CD4-positive, alpha-beta T cell (primary cell): Measurements from ENCODE around the gene HSPB6. TPM values are rescaled to one million over a fixed set of nuclear protein-coding genes. Genes with fewer than 3 reads are reported as not detected.
A peak's percentile ranks its signal among the peaks of the same experiment; 100 is the strongest.

Source experiments
- ATAC-seq: fragments of 200-7000 bp; cut with Tn5 transposase; one replicate; pipeline ENCODE4 v1.10.0; 2022; ENCODE audit warnings: mild to moderate bottlenecking; ENCODE audit not compliant: poor library complexity
- CTCF ChIA-PET: fragments of 350-600 bp; sonication (Branson Sonifier 250); formaldehyde crosslinking; loops from one replicate; lab custom pipeline; 2021; ENCODE audit warnings: antibody characterized with exemption, inconsistent platforms; lab: Charles Lee
- POLR2A ChIA-PET: fragments of 350-600 bp; sonication (Branson Sonifier 250); formaldehyde crosslinking; loops from one replicate; lab custom pipeline; 2021; ENCODE audit warnings: antibody characterized with exemption, inconsistent platforms; lab: Charles Lee
- DNase-seq, 14 experiments: peaks; one replicate each; pipeline ENCODE4 v3.0.0-alpha.2; 2013 to 2020; ENCODE audit warnings: mixed read lengths in 2 of 14
- H3K27ac ChIP-seq, 2 donors: one replicate each; pipeline versions ENCODE4 v1.5.1 to v1.7.0; 2013; ENCODE audit warnings: low read length in 2 of 2, low read depth in 1 of 2, mild to moderate bottlenecking in 1 of 2
- H3K27me3 ChIP-seq, 2 experiments: 1 replicate in 1 of 2; 2 replicates in 1 of 2; pipeline versions ENCODE4 v1.6.1 to v1.7.0; 2013; ENCODE audit warnings: low read length in 2 of 2, control low read depth in 1 of 2, mild to moderate bottlenecking in 1 of 2, moderate library complexity in 1 of 2; ENCODE audit not compliant: insufficient read depth in 2 of 2, control insufficient read depth in 1 of 2
- H3K36me3 ChIP-seq: one replicate; pipeline ENCODE4 v1.6.1; 2013; ENCODE audit warnings: low read length, control low read depth; ENCODE audit not compliant: insufficient read depth
- H3K4me1 ChIP-seq: one replicate; pipeline ENCODE4 v1.6.1; 2013; ENCODE audit warnings: low read length, control low read depth; ENCODE audit not compliant: insufficient read depth
- H3K4me3 ChIP-seq: one replicate; pipeline ENCODE4 v1.5.1; 2013; ENCODE audit warnings: mild to moderate bottlenecking, low read length, moderate library complexity
- H3K9me3 ChIP-seq, 2 experiments: 1 replicate in 1 of 2; 2 replicates in 1 of 2; pipeline versions ENCODE4 v1.6.1 to v1.7.0; 2013; ENCODE audit warnings: low read length in 2 of 2, mild to moderate bottlenecking in 2 of 2, control low read depth in 1 of 2, moderate library complexity in 1 of 2; ENCODE audit not compliant: control insufficient read depth in 1 of 2, insufficient read depth in 1 of 2
- H3K27ac Mint-ChIP-seq: one replicate; pipeline ENCODE4 v1.8.0; 2020; ENCODE audit warnings: mixed read lengths
- H3K27me3 Mint-ChIP-seq: one replicate; pipeline ENCODE4 v1.8.0; 2021; ENCODE audit warnings: mixed read lengths
- H3K36me3 Mint-ChIP-seq: one replicate; pipeline ENCODE4 v1.8.0; 2021; ENCODE audit warnings: low read depth, mixed read lengths
- H3K4me1 Mint-ChIP-seq: one replicate; pipeline ENCODE4 v1.8.0; 2021; ENCODE audit warnings: low read depth, mixed read lengths
- H3K4me3 Mint-ChIP-seq: one replicate; pipeline ENCODE4 v1.8.0; 2020; ENCODE audit warnings: mild to moderate bottlenecking, mixed read lengths
- H3K9me3 Mint-ChIP-seq: one replicate; pipeline ENCODE4 v1.8.0; 2020; ENCODE audit warnings: mixed read lengths
- intact Hi-C, 2 experiments: fragments of 100-400 bp; cut with DNase I in 1 of 2; cut with micrococcal nuclease in 1 of 2; formaldehyde crosslinking; loops; one replicate each; pipeline versions ENCODE4 v1.15.1 to v1.9.0; 2023 to 2025; cut with DNase I, micrococcal nuclease
- total RNA-seq, 174 experiments: library from RNA in 2 of 174; stranded (reverse) in 2 of 174; gene quantifications; one replicate each; pipeline ENCODE4 v1.2.3 and lab custom pipeline; 2021 to 2026
- TF ChIP-seq, protein P1 (sequence below): fragments of 200-600 bp; IDR thresholded peaks from one replicate; pipeline ENCODE4 v1.8.0; 2022; ENCODE audit warnings: antibody characterized with exemption, mild to moderate bottlenecking

HSPB6 gene
- total RNA-seq, 2 experiments from 2014 or later = not detected

DNA sequence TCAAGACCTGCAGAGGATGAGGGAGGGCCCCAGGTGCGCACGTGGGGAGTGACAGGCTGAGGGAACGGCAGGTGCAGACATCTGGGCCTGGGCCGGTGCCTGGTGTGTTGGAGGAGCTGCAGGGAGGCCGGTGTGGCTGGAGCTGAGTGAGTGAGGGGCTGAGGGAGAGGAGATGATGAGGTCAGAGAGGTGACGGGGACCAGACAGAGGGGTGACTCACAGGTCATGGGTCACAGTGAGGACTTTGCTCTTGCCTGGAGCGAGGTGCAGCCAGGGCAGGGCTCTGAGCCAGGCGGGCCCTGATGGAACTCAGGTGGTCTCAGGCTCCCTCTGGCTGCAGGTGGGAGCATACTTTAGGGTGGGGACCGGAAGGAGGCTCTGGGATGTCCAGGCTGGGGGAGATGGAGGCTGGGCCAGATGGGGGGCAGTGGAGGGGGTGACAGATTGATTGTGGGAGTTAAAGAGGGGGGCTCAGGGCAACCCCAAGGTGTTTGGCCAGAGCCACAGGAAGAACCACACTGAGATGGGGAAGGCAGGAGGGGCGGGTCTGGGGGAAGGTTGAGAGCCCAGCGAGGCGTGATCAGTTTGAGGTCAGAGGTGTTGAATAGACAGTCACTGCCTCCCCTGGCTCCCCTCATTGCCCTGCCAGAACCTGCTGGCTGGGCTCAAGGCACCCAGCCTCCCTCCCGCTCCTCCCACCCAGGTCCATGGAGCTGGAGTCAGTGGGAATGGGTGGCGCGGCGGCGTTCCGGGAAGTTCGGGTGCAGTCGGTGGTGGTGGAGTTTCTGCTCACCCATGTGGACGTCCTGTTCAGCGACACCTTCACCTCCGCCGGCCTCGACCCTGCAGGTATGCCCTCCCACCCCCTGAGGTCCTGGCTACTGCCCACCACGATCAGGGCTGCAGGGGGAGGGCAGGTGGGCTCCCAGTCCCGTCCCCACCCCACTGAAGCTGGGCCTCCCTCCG lies 26.9 kb upstream of the HSPB6 start:
- H3K36me3 Mint-ChIP-seq = peaks cover 17% of the 10 kb centered on the region
- intact Hi-C loops = no loop called here
- ChIA-PET CTCF (no interaction called here), POLR2A (no interaction called here)
- H3K27me3 Mint-ChIP-seq = no peaks in the 10 kb centered on the region
- H3K9me3 Mint-ChIP-seq = no peaks in the 10 kb centered on the region
- TF ChIP-seq, protein P1, sequence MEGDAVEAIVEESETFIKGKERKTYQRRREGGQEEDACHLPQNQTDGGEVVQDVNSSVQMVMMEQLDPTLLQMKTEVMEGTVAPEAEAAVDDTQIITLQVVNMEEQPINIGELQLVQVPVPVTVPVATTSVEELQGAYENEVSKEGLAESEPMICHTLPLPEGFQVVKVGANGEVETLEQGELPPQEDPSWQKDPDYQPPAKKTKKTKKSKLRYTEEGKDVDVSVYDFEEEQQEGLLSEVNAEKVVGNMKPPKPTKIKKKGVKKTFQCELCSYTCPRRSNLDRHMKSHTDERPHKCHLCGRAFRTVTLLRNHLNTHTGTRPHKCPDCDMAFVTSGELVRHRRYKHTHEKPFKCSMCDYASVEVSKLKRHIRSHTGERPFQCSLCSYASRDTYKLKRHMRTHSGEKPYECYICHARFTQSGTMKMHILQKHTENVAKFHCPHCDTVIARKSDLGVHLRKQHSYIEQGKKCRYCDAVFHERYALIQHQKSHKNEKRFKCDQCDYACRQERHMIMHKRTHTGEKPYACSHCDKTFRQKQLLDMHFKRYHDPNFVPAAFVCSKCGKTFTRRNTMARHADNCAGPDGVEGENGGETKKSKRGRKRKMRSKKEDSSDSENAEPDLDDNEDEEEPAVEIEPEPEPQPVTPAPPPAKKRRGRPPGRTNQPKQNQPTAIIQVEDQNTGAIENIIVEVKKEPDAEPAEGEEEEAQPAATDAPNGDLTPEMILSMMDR = no peak
- Histone ChIP-seq H3K36me3 (peaks cover 11% of the 10 kb centered on the region), H3K9me3 (no peaks in the 10 kb centered on the region), H3K4me3 (no peak overlapping the region), H3K4me1 (no peaks in the 10 kb centered on the region), H3K27me3 (no peaks in the 10 kb centered on the region), H3K27ac (no peak overlapping the region)
- H3K27ac Mint-ChIP-seq = no peak overlapping the region
- no peaks in the 10 kb centered on the region for H3K4me1 Mint-ChIP-seq
- ATAC-seq = no peak
- DNase-seq = no peak
- no peak overlapping the region for H3K4me3 Mint-ChIP-seq

DNA sequence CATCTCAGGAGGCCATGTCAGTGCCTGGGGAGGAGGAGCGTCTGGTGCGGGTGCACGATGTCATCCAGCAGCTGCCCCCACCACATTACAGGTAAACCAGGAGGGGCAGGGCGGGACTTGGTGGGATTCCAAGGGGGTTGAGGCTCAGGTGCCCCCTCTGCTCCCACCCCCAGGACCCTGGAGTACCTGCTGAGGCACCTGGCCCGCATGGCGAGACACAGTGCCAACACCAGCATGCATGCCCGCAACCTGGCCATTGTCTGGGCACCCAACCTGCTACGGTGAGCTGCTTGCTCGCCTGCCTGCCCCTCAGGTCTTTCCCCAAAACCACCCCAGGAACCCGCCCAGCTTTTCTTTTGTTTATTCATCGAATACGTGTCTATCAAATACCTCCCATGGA lies 25.8 kb upstream of the HSPB6 start:
- Histone ChIP-seq H3K4me1 (no peaks in the 10 kb centered on the region), H3K9me3 (no peaks in the 10 kb centered on the region), H3K4me3 (no peak overlapping the region), H3K27me3 (no peaks in the 10 kb centered on the region), H3K36me3 (peaks cover 13% of the 10 kb centered on the region), H3K27ac (no peak overlapping the region)
- Mint-ChIP-seq H3K9me3 (no peaks in the 10 kb centered on the region), H3K4me3 (no peak overlapping the region), H3K4me1 (no peaks in the 10 kb centered on the region), H3K27ac (no peak overlapping the region), H3K36me3 (peaks cover 17% of the 10 kb centered on the region), H3K27me3 (no peaks in the 10 kb centered on the region)
- peak in 1 of 14 experiments; percentile 14 for DNase-seq
- CTCF ChIA-PET = no interaction called here
- intact Hi-C loops = no loop called here
- POLR2A ChIA-PET = no interaction called here
- no peak for ATAC-seq
- TF ChIP-seq, protein P1 = no peak

DNA sequence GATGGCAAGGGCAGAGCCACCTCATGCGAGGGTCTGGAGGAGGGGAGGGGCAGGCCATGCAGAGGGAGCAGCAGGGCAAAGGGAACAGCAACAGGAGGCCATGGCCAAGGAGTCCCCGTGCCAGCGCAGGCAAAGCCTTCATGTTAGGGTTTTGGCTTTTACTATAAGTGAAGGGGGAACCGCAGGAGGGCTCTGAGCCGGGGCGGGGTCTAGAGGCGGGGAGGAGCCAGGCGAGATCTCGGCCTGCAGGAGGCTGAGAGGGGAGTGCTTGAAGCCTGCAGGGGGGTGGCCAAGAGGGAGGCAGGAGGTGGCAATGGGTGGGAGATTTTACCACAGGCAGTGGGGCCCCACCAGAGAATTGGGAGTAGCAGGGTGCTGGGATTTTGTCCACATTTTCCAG lies 24.8 kb upstream of the HSPB6 start:
- intact Hi-C loops = no loop called here
- H3K4me1 Mint-ChIP-seq = peaks cover 5% of the 10 kb centered on the region
- Histone ChIP-seq H3K27me3 (no peaks in the 10 kb centered on the region), H3K9me3 (no peaks in the 10 kb centered on the region), H3K27ac (no peak overlapping the region), H3K36me3 (peaks cover 13% of the 10 kb centered on the region), H3K4me1 (peaks cover 3% of the 10 kb centered on the region), H3K4me3 (no peak overlapping the region)
- no peaks in the 10 kb centered on the region for H3K9me3 Mint-ChIP-seq
- no peaks in the 10 kb centered on the region for H3K27me3 Mint-ChIP-seq
- ATAC-seq = no peak
- TF ChIP-seq, protein P1 = no peak
- H3K36me3 Mint-ChIP-seq = peaks cover 17% of the 10 kb centered on the region
- ChIA-PET CTCF (no interaction called here), POLR2A (no interaction called here)
- DNase-seq = no peak
- no peak overlapping the region for H3K4me3 Mint-ChIP-seq
- H3K27ac Mint-ChIP-seq = no peak overlapping the region
